Stimulated activated CD4-positive, alpha-beta T cell treated with anti-CD3 and anti-CD28 coated beads, Interleukin-2, amount 100 ng/mL, for 48 hours (primary cell): ENCODE results near the gene TNFSF8.

Experiments used
- DNase-seq, 2 donors: peaks; one replicate each; pipeline ENCODE4 v3.0.0-alpha.2; 2020

TNFSF8 gene

DNA sequence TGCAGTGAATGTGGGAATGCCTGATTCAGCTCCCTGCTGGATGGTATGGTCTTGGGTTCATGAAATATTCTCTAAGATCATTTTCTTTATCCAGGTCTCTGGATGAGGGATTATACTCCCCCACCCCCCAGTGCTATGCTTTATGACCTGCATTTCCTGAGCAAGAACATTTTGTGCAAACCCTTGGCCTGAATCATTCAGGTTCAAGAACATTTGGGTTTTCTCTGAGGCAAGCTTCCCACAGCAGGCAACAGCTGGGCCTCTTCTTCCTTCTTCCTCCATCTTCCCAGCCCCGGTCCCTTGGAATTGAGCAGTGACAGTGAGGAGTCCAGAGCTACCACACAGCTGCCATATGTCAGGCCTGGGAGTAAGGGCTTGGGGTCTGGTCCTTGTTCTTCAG is 65.9 kb downstream of the TNFSF8 start:
- DNase-seq, result no peak

GRCh38 chr9:114861922-114862605 is 68.3 kb downstream of the TNFSF8 start:
- DNase-seq, result no peak

DNA sequence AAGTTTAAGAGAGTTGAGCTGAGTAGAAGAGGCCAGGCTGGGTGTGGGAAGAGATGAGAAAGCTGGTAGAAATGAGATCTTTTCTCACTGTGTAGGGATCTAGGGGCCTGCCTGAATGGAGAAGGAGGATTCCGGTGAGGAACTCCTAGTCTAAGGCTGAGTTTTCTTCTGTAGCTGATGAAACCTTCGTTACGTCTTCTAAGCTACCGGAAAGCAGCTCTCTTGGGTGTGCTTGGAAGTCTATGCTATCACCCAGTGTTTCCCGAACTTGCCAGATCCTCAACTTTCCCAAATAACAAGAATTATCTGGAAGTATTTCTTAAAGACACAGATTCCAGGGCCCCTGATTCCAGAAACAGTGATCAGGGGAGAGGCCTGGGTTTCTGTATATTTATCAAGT is 69.1 kb downstream of the TNFSF8 start:
- no peak for DNase-seq

GRCh38 chr9:114860187-114860586 is 70.2 kb downstream of the TNFSF8 start:
- DNase-seq, result no peak

DNA sequence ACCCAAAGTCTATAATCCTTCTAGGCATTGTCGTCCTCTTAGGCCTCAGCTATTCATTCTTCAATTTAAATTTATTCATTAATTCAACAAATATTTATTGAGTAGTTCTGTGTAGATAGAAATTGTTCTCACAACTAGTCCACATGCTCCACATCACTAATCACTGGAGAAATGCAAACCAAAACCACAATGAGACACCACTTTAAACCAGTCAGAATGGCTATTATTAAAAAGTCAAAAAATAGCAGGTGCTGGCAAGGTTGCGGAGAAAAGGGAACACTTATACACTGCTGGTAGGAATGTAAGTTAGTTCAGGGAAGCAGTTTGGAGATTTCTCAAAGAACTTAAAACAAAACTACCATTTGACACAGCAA is 73.5 kb downstream of the TNFSF8 start:
- no peak for DNase-seq

GRCh38 chr9:114856215-114856941 is 74.0 kb downstream of the TNFSF8 start:
- DNase-seq, result no peak

GRCh38 chr9:114855488-114855887 is 74.9 kb downstream of the TNFSF8 start:
- no peak for DNase-seq

- no peak for DNase-seq
These were observed 75.5 kb downstream of the TNFSF8 start for GRCh38 chr9:114854736-114855355.

DNA sequence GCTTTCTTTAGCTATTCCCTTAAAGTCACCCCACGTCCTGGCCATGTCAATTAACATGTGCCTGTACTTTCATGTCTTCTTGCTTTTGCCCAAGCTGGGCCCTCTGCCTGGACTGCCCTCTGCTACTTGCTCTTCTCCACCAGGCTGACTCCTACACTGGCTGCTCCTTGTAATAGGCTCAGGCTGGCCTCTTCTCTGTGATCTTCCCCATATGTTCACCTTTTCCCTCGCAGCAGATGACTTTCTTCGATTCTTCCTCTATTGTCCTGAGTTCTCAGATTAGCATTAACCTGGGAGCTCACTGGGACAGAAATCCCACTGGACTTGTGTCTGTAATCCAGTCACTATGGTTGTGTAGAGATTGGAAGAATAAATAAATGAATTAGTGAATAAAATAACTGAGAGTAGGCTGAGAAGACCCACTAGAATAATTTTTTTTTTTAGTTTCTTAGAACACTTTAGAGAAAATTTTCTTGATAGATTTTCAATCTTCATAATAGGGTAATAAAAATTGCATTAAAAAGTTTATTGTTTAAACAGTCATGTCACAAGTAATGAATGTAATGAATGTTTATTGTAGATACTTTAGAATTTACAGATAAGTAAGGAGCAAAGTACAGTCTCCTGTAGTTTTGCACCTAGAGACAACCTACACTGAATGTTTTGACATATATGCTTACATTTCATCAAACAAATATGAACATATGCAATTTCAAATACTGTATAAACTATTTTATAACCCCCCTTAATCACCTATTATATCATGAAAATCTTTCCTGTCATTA is 77.1 kb downstream of the TNFSF8 start:
- no peak for DNase-seq

GRCh38 chr9:114852050-114852594 is 78.3 kb downstream of the TNFSF8 start:
- DNase-seq, result no peak

- no peak for DNase-seq
These were observed 79.1 kb downstream of the TNFSF8 start for GRCh38 chr9:114851306-114851705.
